Muscle of leg (tissue), 11 donors: Measurements from ENCODE around the gene GRIK1. TPM values are rescaled to one million over a fixed set of nuclear protein-coding genes. Genes with fewer than 3 reads are reported as not detected.

ENCODE experiments used
- DNase-seq: peaks from one replicate; pipeline ENCODE4 v3.0.0; 2013
- H3K27ac ChIP-seq: one replicate; pipeline ENCODE4 v1.5.1; 2013; ENCODE audit warnings: mild to moderate bottlenecking, low read length, control low read depth
- H3K27me3 ChIP-seq: one replicate; pipeline ENCODE4 v1.6.1; 2013; ENCODE audit warnings: low read length; ENCODE audit not compliant: control insufficient read depth, insufficient read depth
- H3K36me3 ChIP-seq: one replicate; pipeline ENCODE4 v1.6.1; 2013; ENCODE audit warnings: low read length; ENCODE audit not compliant: control insufficient read depth, insufficient read depth
- H3K4me1 ChIP-seq: one replicate; pipeline ENCODE4 v1.6.1; 2013; ENCODE audit warnings: low read length; ENCODE audit not compliant: control insufficient read depth, insufficient read depth
- H3K4me3 ChIP-seq: one replicate; pipeline ENCODE4 v1.5.1; 2013; ENCODE audit warnings: low read length, control low read depth
- H3K9me3 ChIP-seq: replicated peaks from 2 replicates; pipeline ENCODE4 v1.6.1; 2013; ENCODE audit warnings: low read depth, low read length; ENCODE audit not compliant: control insufficient read depth
- WGBS: methylation state at CpG from one replicate; pipeline ENCODE4 v1.1.5; 2013; ENCODE audit warnings: missing lambda C conversion rate; ENCODE audit not compliant: insufficient coverage; 5-methylcytosine and 5-hydroxymethylcytosine counted together
- polyA plus RNA-seq, 8 donors: library from polyadenylated mRNA; unstranded; fragments of 120-200 nt; gene quantifications; one replicate each; pipeline versions ENCODE4 v1.2.1 to v1.2.3, GENCODE V29; 2013; ENCODE audit warnings: inconsistent platforms in 1 of 8, low replicate concordance in 1 of 8; ENCODE audit not compliant: insufficient read length in 8 of 8, insufficient read depth in 1 of 8
- total RNA-seq: library from RNA; stranded (reverse); fragments of 120-200 nt; gene quantifications from one replicate; pipeline ENCODE4 v1.2.4, GENCODE V29; 2013

The GRIK1 gene
- total and polyA plus RNA-seq, 9 donors, result 0.25 to 2.1 (median 0.39) TPM

- no peaks in the 10 kb centered on the region for H3K9me3 ChIP-seq
These were observed 11.3 kb downstream of the GRIK1 start for GRCh38 chr21:29928537-29928936.

GRCh38 chr21:29920938-29921337 is 18.9 kb downstream of the GRIK1 start:
- WGBS, result no CpG with 5 or more reads among the region's 1 CpG
- H3K9me3 ChIP-seq, result no peaks in the 10 kb centered on the region

More at GRCh38 chr21:29928537-29928936, 11.3 kb downstream of the GRIK1 start:
- WGBS, result 31% methylated on average over 2 of the region's 4 CpGs
- no peak for DNase-seq
- Histone ChIP-seq H3K27me3 (no peaks in the 10 kb centered on the region), H3K4me3 (no peak overlapping the region), H3K4me1 (no peaks in the 10 kb centered on the region), H3K36me3 (no peaks in the 10 kb centered on the region), H3K27ac (no peak overlapping the region)

GRCh38 chr21:29914326-29914725 is 25.5 kb downstream of the GRIK1 start:
- H3K4me3 ChIP-seq, result no peak overlapping the region
- WGBS, result no CpG with 5 or more reads among the region's 2 CpGs
- no peak for DNase-seq

More at GRCh38 chr21:29920938-29921337, 18.9 kb downstream of the GRIK1 start:
- Histone ChIP-seq H3K27ac (no peak overlapping the region), H3K27me3 (no peaks in the 10 kb centered on the region), H3K36me3 (no peaks in the 10 kb centered on the region), H3K4me1 (no peaks in the 10 kb centered on the region), H3K4me3 (no peak overlapping the region)
- DNase-seq, result no peak

GRCh38 chr21:29909571-29909970 is 30.2 kb downstream of the GRIK1 start:
- no CpG with 5 or more reads among the region's 4 CpGs for WGBS
- DNase-seq, result no peak

More at GRCh38 chr21:29914326-29914725, 25.5 kb downstream of the GRIK1 start:
- Histone ChIP-seq H3K27ac (no peak overlapping the region), H3K4me1 (no peaks in the 10 kb centered on the region), H3K36me3 (no peaks in the 10 kb centered on the region), H3K27me3 (no peaks in the 10 kb centered on the region), H3K9me3 (no peaks in the 10 kb centered on the region)

GRCh38 chr21:29904359-29905282 is 35.2 kb downstream of the GRIK1 start:
- WGBS, result 47% methylated on average over 6 of the region's 11 CpGs
- H3K4me1 ChIP-seq, result no peaks in the 10 kb centered on the region
- H3K36me3 ChIP-seq, result no peaks in the 10 kb centered on the region
- no peak overlapping the region for H3K4me3 ChIP-seq
- no peak for DNase-seq
- H3K27ac ChIP-seq, result no peak overlapping the region
- H3K9me3 ChIP-seq, result no peaks in the 10 kb centered on the region
- no peaks in the 10 kb centered on the region for H3K27me3 ChIP-seq

More at GRCh38 chr21:29909571-29909970, 30.2 kb downstream of the GRIK1 start:
- no peaks in the 10 kb centered on the region for H3K4me1 ChIP-seq
- no peaks in the 10 kb centered on the region for H3K27me3 ChIP-seq
- H3K27ac ChIP-seq, result no peak overlapping the region
- H3K4me3 ChIP-seq, result no peak overlapping the region
- H3K9me3 ChIP-seq, result no peaks in the 10 kb centered on the region
- H3K36me3 ChIP-seq, result no peaks in the 10 kb centered on the region

GRCh38 chr21:29896884-29897283 is 42.9 kb downstream of the GRIK1 start:
- Histone ChIP-seq H3K27ac (no peak overlapping the region), H3K27me3 (no peaks in the 10 kb centered on the region), H3K9me3 (no peaks in the 10 kb centered on the region), H3K4me1 (no peaks in the 10 kb centered on the region), H3K4me3 (no peak overlapping the region), H3K36me3 (no peaks in the 10 kb centered on the region)
- DNase-seq, result no peak
- 50% methylated on average over 1 of the region's 3 CpGs for WGBS

GRCh38 chr21:29893687-29894086 is 46.1 kb downstream of the GRIK1 start:
- H3K27me3 ChIP-seq, result no peaks in the 10 kb centered on the region
- WGBS, result 83% methylated on average over 3 of the region's 3 CpGs
- no peak overlapping the region for H3K27ac ChIP-seq
- H3K4me3 ChIP-seq, result no peak overlapping the region
- no peaks in the 10 kb centered on the region for H3K9me3 ChIP-seq
- no peaks in the 10 kb centered on the region for H3K4me1 ChIP-seq
- DNase-seq, result no peak
- H3K36me3 ChIP-seq, result no peaks in the 10 kb centered on the region

- Histone ChIP-seq H3K4me3 (no peak overlapping the region), H3K36me3 (no peaks in the 10 kb centered on the region), H3K4me1 (no peaks in the 10 kb centered on the region), H3K27ac (no peak overlapping the region), H3K9me3 (no peaks in the 10 kb centered on the region), H3K27me3 (no peaks in the 10 kb centered on the region)
- DNase-seq, result no peak
- WGBS, result 88% methylated on average over 5 of the region's 6 CpGs
These were observed 47.4 kb downstream of the GRIK1 start for GRCh38 chr21:29892379-29892778.

- Histone ChIP-seq H3K27me3 (no peaks in the 10 kb centered on the region), H3K9me3 (no peaks in the 10 kb centered on the region), H3K4me1 (no peaks in the 10 kb centered on the region), H3K27ac (no peak overlapping the region), H3K36me3 (no peaks in the 10 kb centered on the region), H3K4me3 (no peak overlapping the region)
- 33% methylated on average over 1 of the region's 2 CpGs for WGBS
- no peak for DNase-seq
These were observed 51.4 kb downstream of the GRIK1 start for GRCh38 chr21:29888437-29888836.

GRCh38 chr21:29887313-29888009 is 52.3 kb downstream of the GRIK1 start:
- Histone ChIP-seq H3K4me1 (no peaks in the 10 kb centered on the region), H3K4me3 (no peak overlapping the region)
- DNase-seq, result no peak

More at GRCh38 chr21:29887313-29888009, 52.3 kb downstream of the GRIK1 start:
- H3K9me3 ChIP-seq, result no peaks in the 10 kb centered on the region
- no peaks in the 10 kb centered on the region for H3K36me3 ChIP-seq
- no peak overlapping the region for H3K27ac ChIP-seq
- H3K27me3 ChIP-seq, result no peaks in the 10 kb centered on the region
